SK-N-MC (cell line): ENCODE measurements around the gene PRXL2A.

ENCODE experiments used
- FOXP2 ChIP-seq: optimal IDR thresholded peaks from 2 replicates; pipeline ENCODE3; 2011; ENCODE audit warnings: mild to moderate bottlenecking, moderate library complexity; ENCODE audit not compliant: insufficient read depth; ENCODE audit errors: extremely low read length, control extremely low read depth
- POLR2AphosphoS5 ChIP-seq: IDR thresholded peaks from 2 replicates; pipeline ENCODE4 v1.6.1; 2012; ENCODE audit warnings: mild to moderate bottlenecking, low read depth, low read length, borderline replicate concordance

- TF ChIP-seq POLR2AphosphoS5 (no peak), FOXP2 (no peak)
Observed at GRCh38 chr10:80407812-80408241, 524 bp upstream of the PRXL2A start.
